Esophagus squamous epithelium (tissue), 5 donors: Measurements from ENCODE around the gene GPC5. TPM values are rescaled to one million over a fixed set of nuclear protein-coding genes. Genes with fewer than 3 reads are reported as not detected.

ENCODE experiments used
- DNase-seq: peaks from one replicate; lab custom pipeline; 2025; lab: John Stamatoyannopoulos, UW
- H3K27ac ChIP-seq, 4 donors: fragments of 200-600 bp; sonication (generic); one replicate each; pipeline ENCODE4 v1.5.1; 2016 to 2019; ENCODE audit warnings: mild to moderate bottlenecking in 1 of 4
- H3K27me3 ChIP-seq, 4 donors: fragments of 200-600 bp; sonication (generic); 1 replicate in 3 of 4; 2 replicates in 1 of 4; pipeline versions ENCODE4 v1.5.1 to v1.6.0; 2017 to 2021; ENCODE audit warnings: antibody characterized with exemption in 1 of 4
- H3K36me3 ChIP-seq, 3 donors: fragments of 200-600 bp; sonication (generic); one replicate each; pipeline ENCODE4 v1.5.1; 2016 to 2019
- H3K4me1 ChIP-seq, 3 donors: fragments of 200-600 bp; sonication (generic); one replicate each; pipeline ENCODE4 v1.5.1; 2017 to 2019
- H3K4me3 ChIP-seq, 4 donors: fragments of 200-600 bp; sonication (generic); 1 replicate in 3 of 4; 2 replicates in 1 of 4; pipeline ENCODE4 v1.5.1; 2016 to 2019; ENCODE audit warnings: mild to moderate bottlenecking in 2 of 4, moderate library complexity in 1 of 4
- H3K9me3 ChIP-seq, 3 donors: fragments of 200-600 bp; sonication (generic); one replicate each; pipeline ENCODE4 v1.5.1; 2016 to 2019
- CTCF ChIP-seq, 6 experiments: fragments of 450-650 bp in 4 of 6; fragments of 200-600 bp in 2 of 6; sonication (generic) in 2 of 6; IDR thresholded peaks; one replicate each; pipeline ENCODE4 v1.5.1; 2016 to 2019; ENCODE audit warnings: antibody characterized with exemption in 6 of 6, mild to moderate bottlenecking in 4 of 6, moderate library complexity in 4 of 6
- POLR2A ChIP-seq, 4 donors: fragments of 450-650 bp; IDR thresholded peaks; one replicate each; pipeline ENCODE4 v1.6.1; 2017; ENCODE audit warnings: antibody characterized with exemption in 4 of 4, mild to moderate bottlenecking in 4 of 4, moderate library complexity in 3 of 4
- WGBS, 2 donors: methylation state at CpG; one replicate each; pipeline ENCODE4 v1.1.5; 2018; 5-methylcytosine and 5-hydroxymethylcytosine counted together
- intact Hi-C: fragments of 100-400 bp; cut with DNase I; formaldehyde crosslinking; loops from one replicate; pipeline ENCODE4 v1.15.0; 2022
- total RNA-seq, 4 donors: library from RNA; depleted of rRNA; stranded (reverse); fragments of >200 nt; gene quantifications; one replicate each; pipeline ENCODE4 v1.1.0, GENCODE V29; 2016
- donor health status: DM: yes; HTN: yes; CAD: no.

Gene GPC5
- total RNA-seq, 4 donors from 2014 or later, result not detected

GRCh38 chr13:92387245-92387644, 988.8 kb downstream of the GPC5 start:
- 75 to 78% methylated on average over 8 of the region's 8 CpGs for WGBS, 2 donors
- no peak overlapping the region for H3K27ac ChIP-seq
- H3K4me1 ChIP-seq, result no peaks in the 10 kb centered on the region
- H3K9me3 ChIP-seq, result no peaks in the 10 kb centered on the region
- intact Hi-C loops, result no loop called here
- DNase-seq, result no peak
- no peaks in the 10 kb centered on the region for H3K27me3 ChIP-seq
- TF ChIP-seq CTCF (IDR thresholded peaks at IDR 0.05) (no peak), POLR2A (IDR thresholded peaks at IDR 0.05) (no peak)
- H3K36me3 ChIP-seq, result no peaks in the 10 kb centered on the region
- H3K4me3 ChIP-seq, result no peak overlapping the region

- Histone ChIP-seq H3K27ac (no peak overlapping the region), H3K27me3 (no peaks in the 10 kb centered on the region), H3K4me1 (no peaks in the 10 kb centered on the region), H3K9me3 (no peaks in the 10 kb centered on the region), H3K36me3 (no peaks in the 10 kb centered on the region), H3K4me3 (no peak overlapping the region)
- intact Hi-C loops, result no loop called here
- TF ChIP-seq CTCF (IDR thresholded peaks at IDR 0.05) (no peak), POLR2A (IDR thresholded peaks at IDR 0.05) (no peak)
- no peak for DNase-seq
- WGBS, 2 donors, result 30 to 33% methylated on average over 4 of the region's 4 CpGs
These were observed 991.8 kb downstream of the GPC5 start for GRCh38 chr13:92390217-92390616.

- no peaks in the 10 kb centered on the region for H3K9me3 ChIP-seq
- H3K4me3 ChIP-seq, result no peak overlapping the region
- TF ChIP-seq POLR2A (IDR thresholded peaks at IDR 0.05) (no peak), CTCF (IDR thresholded peaks at IDR 0.05) (no peak)
- DNase-seq, result no peak
- H3K4me1 ChIP-seq, result no peaks in the 10 kb centered on the region
- 67 to 71% methylated on average over 3 of the region's 3 CpGs for WGBS, 2 donors
- no peaks in the 10 kb centered on the region for H3K27me3 ChIP-seq
- H3K36me3 ChIP-seq, result no peaks in the 10 kb centered on the region
- intact Hi-C loops, result no loop called here
- H3K27ac ChIP-seq, result no peak overlapping the region
These were observed 1005.2 kb downstream of the GPC5 start for GRCh38 chr13:92403606-92404005.

GRCh38 chr13:92407858-92408257, 1009.4 kb downstream of the GPC5 start:
- H3K4me3 ChIP-seq, result no peak overlapping the region
- no peak for DNase-seq
- intact Hi-C loops, result no loop called here
- H3K4me1 ChIP-seq, result no peaks in the 10 kb centered on the region
- TF ChIP-seq CTCF (IDR thresholded peaks at IDR 0.05) (no peak), POLR2A (IDR thresholded peaks at IDR 0.05) (no peak)
- no peaks in the 10 kb centered on the region for H3K36me3 ChIP-seq
- no peak overlapping the region for H3K27ac ChIP-seq
- H3K9me3 ChIP-seq, result no peaks in the 10 kb centered on the region
- 74 to 78% methylated on average over 7 of the region's 7 CpGs for WGBS, 2 donors
- H3K27me3 ChIP-seq, result no peaks in the 10 kb centered on the region

- no peak for TF ChIP-seq POLR2A (IDR thresholded peaks at IDR 0.05)
- TF ChIP-seq CTCF (IDR thresholded peaks at IDR 0.05), result no peak
- intact Hi-C loops, result no loop called here
- H3K4me3 ChIP-seq, result no peak overlapping the region
- H3K9me3 ChIP-seq, result no peaks in the 10 kb centered on the region
- no peak for DNase-seq
- H3K36me3 ChIP-seq, result no peaks in the 10 kb centered on the region
- H3K27me3 ChIP-seq, result no peaks in the 10 kb centered on the region
- 44 to 49% methylated on average over 3 of the region's 3 CpGs for WGBS, 2 donors
- H3K4me1 ChIP-seq, result no peaks in the 10 kb centered on the region
- H3K27ac ChIP-seq, result no peak overlapping the region
These were observed 1014.1 kb downstream of the GPC5 start for GRCh38 chr13:92412481-92412880.
